Adrenal gland (tissue), 12 donors: ENCODE measurements around the gene TCP11L2. TPM values are rescaled to one million over a fixed set of nuclear protein-coding genes. Genes with fewer than 3 reads are reported as not detected.

Source experiments
- DNase-seq, 7 donors: peaks; one replicate each; pipeline ENCODE4 v3.0.0-alpha.2; 2019 to 2020
- H3K27ac ChIP-seq, 5 donors: fragments of 200-600 bp; sonication (generic) in 4 of 5; 1 replicate in 3 of 5; 2 replicates in 2 of 5; pipeline versions ENCODE4 v1.5.1 to v1.8.0; 2016 to 2020; ENCODE audit warnings: mild to moderate bottlenecking in 1 of 5
- H3K27me3 ChIP-seq: fragments of 200-600 bp; 2 replicates; pipeline ENCODE4 v1.8.0; 2021
- H3K36me3 ChIP-seq, 2 donors: fragments of 200-600 bp; replicated peaks in 1 of 2; 1 replicate in 1 of 2; 2 replicates in 1 of 2; pipeline versions ENCODE4 v1.5.1 to v1.8.0; 2018 to 2022
- H3K4me1 ChIP-seq, 2 donors: fragments of 200-600 bp; replicated peaks in 1 of 2; 1 replicate in 1 of 2; 2 replicates in 1 of 2; pipeline versions ENCODE4 v1.5.1 to v1.8.0; 2018 to 2021
- H3K4me3 ChIP-seq, 4 donors: fragments of 200-600 bp; sonication (generic) in 3 of 4; one replicate each; pipeline ENCODE4 v1.5.1; 2016 to 2018
- H3K9me3 ChIP-seq, 3 donors: fragments of 200-600 bp; sonication (generic) in 1 of 3; replicated peaks in 1 of 3; 1 replicate in 2 of 3; 2 replicates in 1 of 3; pipeline versions ENCODE4 v1.5.1 to v1.8.0; 2016 to 2021
- CTCF ChIP-seq, 6 experiments: fragments of 450-650 bp in 4 of 6; fragments of 200-600 bp in 2 of 6; sonication (generic) in 1 of 6; IDR thresholded peaks; 1 replicate in 5 of 6; 2 replicates in 1 of 6; pipeline versions ENCODE4 v1.5.1 to v1.8.0; 2016 to 2021; ENCODE audit warnings: antibody characterized with exemption in 6 of 6, mild to moderate bottlenecking in 2 of 6, moderate library complexity in 1 of 6
- POLR2A ChIP-seq, 2 donors: fragments of 450-650 bp; IDR thresholded peaks; one replicate each; pipeline ENCODE4 v1.6.1; 2017; ENCODE audit warnings: antibody characterized with exemption in 2 of 2, mild to moderate bottlenecking in 2 of 2, moderate library complexity in 1 of 2
- WGBS, 4 donors: extraction: QIAGEN DNeasy Blood & Tissue Kit in 2 of 4; methylation state at CpG; one replicate each; pipeline versions ENCODE4 v1.1.5 to v1.1.7; 2013 to 2017; 5-methylcytosine and 5-hydroxymethylcytosine counted together
- intact Hi-C, 2 donors: fragments of 100-400 bp; cut with DNase I; formaldehyde crosslinking; loops; one replicate each; pipeline versions ENCODE4 v1.14.1 to v1.15.0; 2022 to 2023
- polyA plus RNA-seq, 3 donors: library from polyadenylated mRNA; stranded (reverse); fragments of 200-250 nt in 2 of 3; fragments of 350-450 nt in 1 of 3; fragmentation: Illumina TruSeq in 1 of 3; extraction: RNeasy Lipid Tissue Mini Kit (QIAGEN cat#74804) in 1 of 3; gene quantifications; one replicate each; pipeline ENCODE4 v1.2.3, GENCODE V29; 2013 to 2014
- total RNA-seq, 9 donors: library from RNA; depleted of rRNA in 4 of 9; stranded (reverse); fragments of >200 nt in 4 of 9; fragments of 120-200 nt in 1 of 9; fragmentation: NEBNext Ultra II Directional in 1 of 9; extraction: Animal tissue kit (Norgen Biotek cat#: 25700) in 1 of 9; gene quantifications; one replicate each; pipeline versions ENCODE4 v1.1.0 to v1.2.4, GENCODE V29; 2013 to 2023
- donor health status: healthy with polysubstance abuse.
- donor health status: Bipolar disorder and iron deficiency.
- donor health status: DM: yes; HTN: yes; CAD: no.
- donor health status: DM: no; HTN: no; CAD: no.
- donor health status: DM: no; HTN: no; CAD: no.
- donor health status: DM: yes; HTN: yes; CAD: no.

Gene TCP11L2
- total and polyA plus RNA-seq, 12 donors, result 2.3 to 70.4 (median 37.5) TPM

GRCh38 chr12:106290666-106291065 is 11.9 kb upstream of the TCP11L2 start:
- no peaks in the 10 kb centered on the region for H3K36me3 ChIP-seq

GRCh38 chr12:106291342-106291741 is 11.2 kb upstream of the TCP11L2 start:
- intact Hi-C loops, result no loop called here
- WGBS, 4 donors, result 80 to 89% (median 87%) methylated on average over 5 of the region's 5 CpGs

More at GRCh38 chr12:106290666-106291065, 11.9 kb upstream of the TCP11L2 start:
- no peak for DNase-seq
- Histone ChIP-seq H3K4me3 (no peak overlapping the region), H3K27me3 (no peaks in the 10 kb centered on the region), H3K4me1 (peaks cover 0 to 4% of the 10 kb centered on the region in 2 donors), H3K9me3 (no peaks in the 10 kb centered on the region), H3K27ac (no peak overlapping the region)
- intact Hi-C loops, result no loop called here
- TF ChIP-seq POLR2A (IDR thresholded peaks at IDR 0.05) (no peak), CTCF (IDR thresholded peaks at IDR 0.05) (no peak)
- 76 to 87% (median 81%) methylated on average over 2 of the region's 2 CpGs for WGBS, 4 donors

GRCh38 chr12:106292339-106292738 is 10.2 kb upstream of the TCP11L2 start:
- no peak for DNase-seq
- H3K27ac ChIP-seq, result no peak overlapping the region
- H3K4me3 ChIP-seq, result no peak overlapping the region
- TF ChIP-seq POLR2A (IDR thresholded peaks at IDR 0.05) (no peak), CTCF (IDR thresholded peaks at IDR 0.05) (no peak)
- 90 to 96% (median 92%) methylated on average over 5 of the region's 5 CpGs for WGBS, 4 donors
- peaks cover 0 to 4% of the 10 kb centered on the region in 2 donors for H3K4me1 ChIP-seq
- H3K9me3 ChIP-seq, result no peaks in the 10 kb centered on the region
- no peaks in the 10 kb centered on the region for H3K36me3 ChIP-seq
- intact Hi-C loops, result no loop called here
- H3K27me3 ChIP-seq, result no peaks in the 10 kb centered on the region

More at GRCh38 chr12:106291342-106291741, 11.2 kb upstream of the TCP11L2 start:
- Histone ChIP-seq H3K9me3 (no peaks in the 10 kb centered on the region), H3K36me3 (no peaks in the 10 kb centered on the region), H3K27ac (no peak overlapping the region), H3K27me3 (no peaks in the 10 kb centered on the region), H3K4me3 (no peak overlapping the region), H3K4me1 (peaks cover 0 to 4% of the 10 kb centered on the region in 2 donors)
- DNase-seq, result no peak
- TF ChIP-seq POLR2A (IDR thresholded peaks at IDR 0.05) (no peak), CTCF (IDR thresholded peaks at IDR 0.05) (no peak)

GRCh38 chr12:106296179-106296877 is 6.2 kb upstream of the TCP11L2 start:
- Histone ChIP-seq H3K27ac (no peak overlapping the region), H3K4me1 (peaks cover 6 to 7% of the 10 kb centered on the region in 2 donors), H3K9me3 (no peaks in the 10 kb centered on the region), H3K4me3 (no peak overlapping the region), H3K36me3 (no peaks in the 10 kb centered on the region), H3K27me3 (no peaks in the 10 kb centered on the region)
- intact Hi-C loops, result no loop called here
- WGBS, 4 donors, result 75 to 83% (median 81%) methylated on average over 8 of the region's 8 CpGs
- TF ChIP-seq CTCF (IDR thresholded peaks at IDR 0.05) (no peak), POLR2A (IDR thresholded peaks at IDR 0.05) (no peak)
- DNase-seq, result peak in 1 of 7 donors; percentile 29
